Upper lobe of left lung (tissue), 6 donors: Measurements from ENCODE around the gene EFCAB9. TPM values are rescaled to one million over a fixed set of nuclear protein-coding genes. Genes with fewer than 3 reads are reported as not detected.

Experiments used
- ATAC-seq, 2 donors: fragments of 200-7000 bp; cut with Tn5 transposase; one replicate each; pipeline ENCODE4 v1.9.1; 2022; ENCODE audit warnings: mild to moderate bottlenecking in 2 of 2, moderate library complexity in 2 of 2; ENCODE audit not compliant: low FRiP score in 2 of 2
- DNase-seq, 2 donors: peaks; one replicate each; pipeline ENCODE4 v3.0.0-alpha.2; 2019 to 2020
- H3K27ac ChIP-seq, 4 donors: fragments of 200-600 bp; sonication (generic); one replicate each; pipeline ENCODE4 v1.5.1; 2016 to 2019
- H3K27me3 ChIP-seq, 4 donors: fragments of 200-600 bp; sonication (generic); one replicate each; pipeline ENCODE4 v1.5.1; 2017 to 2019
- H3K36me3 ChIP-seq, 4 donors: fragments of 200-600 bp; sonication (generic); one replicate each; pipeline ENCODE4 v1.5.1; 2016 to 2019
- H3K4me1 ChIP-seq, 4 donors: fragments of 200-600 bp; sonication (generic); one replicate each; pipeline ENCODE4 v1.5.1; 2018 to 2019
- H3K4me3 ChIP-seq, 4 donors: fragments of 200-600 bp; sonication (generic); one replicate each; pipeline ENCODE4 v1.5.1; 2017 to 2019; ENCODE audit warnings: mild to moderate bottlenecking in 2 of 4, moderate library complexity in 1 of 4
- H3K9me3 ChIP-seq, 4 donors: fragments of 200-600 bp; sonication (generic); one replicate each; pipeline ENCODE4 v1.5.1; 2018 to 2019
- EP300 ChIP-seq, 4 donors: sonication (generic); formaldehyde crosslinking; IDR thresholded peaks; one replicate each; pipeline ENCODE4 v1.5.1; 2017; ENCODE audit warnings: antibody characterized with exemption in 4 of 4, control low read depth in 2 of 4
- POLR2A ChIP-seq, 4 donors: fragments of 450-650 bp; IDR thresholded peaks; one replicate each; pipeline ENCODE4 v1.5.1; 2016 to 2017; ENCODE audit warnings: antibody characterized with exemption in 4 of 4, mild to moderate bottlenecking in 2 of 4
- POLR2AphosphoS5 ChIP-seq, 2 donors: sonication (generic); formaldehyde crosslinking; IDR thresholded peaks; one replicate each; pipeline ENCODE4 v1.5.1; 2017; ENCODE audit warnings: antibody characterized with exemption in 2 of 2
- WGBS, 2 donors: methylation state at CpG; one replicate each; pipeline ENCODE4 v1.1.5; 2017 to 2018; 5-methylcytosine and 5-hydroxymethylcytosine counted together
- small RNA-seq, 4 donors: library from RNA; depleted of rRNA; stranded (forward); fragments of <200 nt; gene quantifications; one replicate each; pipeline ENCODE3, GENCODE V24; 2016
- total RNA-seq, 6 donors: library from RNA; depleted of rRNA in 4 of 6; stranded (reverse); fragments of >200 nt in 4 of 6; gene quantifications; one replicate each; pipeline versions ENCODE4 v1.1.0 to v1.2.1, GENCODE V29; 2016 to 2021
- TF ChIP-seq, protein P1 (sequence below), 6 experiments: fragments of 450-650 bp in 4 of 6; fragments of 200-600 bp in 2 of 6; sonication (generic) in 2 of 6; IDR thresholded peaks; one replicate each; pipeline ENCODE4 v1.5.1; 2016 to 2019; ENCODE audit warnings: antibody characterized with exemption in 6 of 6
- donor health status: DM: no; HTN: no; CAD: no; lungs with moderate emphysema.
- donor health status: DM: no; HTN: yes; CAD: no; lungs with severe emphysema.

Gene EFCAB9
- total RNA-seq, 6 donors from 2014 or later: not detected

DNA sequence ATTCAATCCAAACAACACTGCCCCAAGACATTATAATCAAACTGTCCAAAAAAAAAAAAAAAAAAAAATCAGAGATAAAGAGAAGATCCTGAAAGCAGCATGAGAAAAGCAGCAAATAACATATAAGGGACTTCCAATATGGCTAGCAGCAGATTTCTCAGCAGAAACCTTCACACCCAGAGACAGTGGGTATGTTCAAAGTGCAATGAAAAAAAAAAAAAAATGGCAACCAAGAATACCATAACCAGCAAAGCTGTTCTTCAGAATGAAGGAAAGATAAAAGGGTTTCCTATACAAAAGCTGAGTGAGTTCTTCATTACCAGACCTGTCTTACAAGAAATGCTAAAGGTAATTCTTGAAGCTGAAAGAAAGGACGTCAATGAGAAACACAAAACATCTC, 57.4 kb downstream of the EFCAB9 start:
- Histone ChIP-seq H3K27ac (no peak overlapping the region), H3K4me3 (no peak overlapping the region), H3K9me3 (peaks cover 0 to 17% (median 8%) of the 10 kb centered on the region in 4 donors), H3K27me3 (no peaks in the 10 kb centered on the region), H3K36me3 (peaks cover 0 to 9% (median 7%) of the 10 kb centered on the region in 4 donors), H3K4me1 (peaks cover 0 to 9% (median 0%) of the 10 kb centered on the region in 4 donors)
- ATAC-seq (no peak), DNase-seq (no peak)
- WGBS, 2 donors: 95 to 96% methylated on average over 1 of the region's 1 CpG
- TF ChIP-seq, protein P1, sequence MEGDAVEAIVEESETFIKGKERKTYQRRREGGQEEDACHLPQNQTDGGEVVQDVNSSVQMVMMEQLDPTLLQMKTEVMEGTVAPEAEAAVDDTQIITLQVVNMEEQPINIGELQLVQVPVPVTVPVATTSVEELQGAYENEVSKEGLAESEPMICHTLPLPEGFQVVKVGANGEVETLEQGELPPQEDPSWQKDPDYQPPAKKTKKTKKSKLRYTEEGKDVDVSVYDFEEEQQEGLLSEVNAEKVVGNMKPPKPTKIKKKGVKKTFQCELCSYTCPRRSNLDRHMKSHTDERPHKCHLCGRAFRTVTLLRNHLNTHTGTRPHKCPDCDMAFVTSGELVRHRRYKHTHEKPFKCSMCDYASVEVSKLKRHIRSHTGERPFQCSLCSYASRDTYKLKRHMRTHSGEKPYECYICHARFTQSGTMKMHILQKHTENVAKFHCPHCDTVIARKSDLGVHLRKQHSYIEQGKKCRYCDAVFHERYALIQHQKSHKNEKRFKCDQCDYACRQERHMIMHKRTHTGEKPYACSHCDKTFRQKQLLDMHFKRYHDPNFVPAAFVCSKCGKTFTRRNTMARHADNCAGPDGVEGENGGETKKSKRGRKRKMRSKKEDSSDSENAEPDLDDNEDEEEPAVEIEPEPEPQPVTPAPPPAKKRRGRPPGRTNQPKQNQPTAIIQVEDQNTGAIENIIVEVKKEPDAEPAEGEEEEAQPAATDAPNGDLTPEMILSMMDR (IDR thresholded peaks at IDR 0.05): no peak
- TF ChIP-seq EP300 (IDR thresholded peaks at IDR 0.05) (no peak), POLR2A (IDR thresholded peaks at IDR 0.05) (no peak), POLR2AphosphoS5 (IDR thresholded peaks at IDR 0.05) (no peak)

- Histone ChIP-seq H3K36me3 (peaks cover 0 to 9% (median 7%) of the 10 kb centered on the region in 4 donors), H3K27ac (no peak overlapping the region), H3K4me1 (peaks cover 0 to 9% (median 0%) of the 10 kb centered on the region in 4 donors), H3K4me3 (no peak overlapping the region), H3K9me3 (peaks cover 0 to 17% (median 8%) of the 10 kb centered on the region in 4 donors), H3K27me3 (no peaks in the 10 kb centered on the region)
- ATAC-seq (no peak), DNase-seq (no peak)
- WGBS, 2 donors: 67 to 78% methylated on average over 2 of the region's 2 CpGs
- TF ChIP-seq, protein P1 (IDR thresholded peaks at IDR 0.05): no peak
- TF ChIP-seq POLR2AphosphoS5 (IDR thresholded peaks at IDR 0.05) (no peak), EP300 (IDR thresholded peaks at IDR 0.05) (no peak), POLR2A (IDR thresholded peaks at IDR 0.05) (no peak)
Observed at GRCh38 chr5:172252501-172252900, 58.5 kb downstream of the EFCAB9 start.

Small RNAs within 50 kb of the gene (small RNA-seq; reads per million reads assigned to genes)
- 0 reads per million in 4 donors for gene RF00191

Other genes starting within 250 kb of the EFCAB9 start
- 10 to 100 TPM; 37.2 to 80.0 (median 48.9) TPM for gene FBXW11, start 187.5 kb upstream of the EFCAB9 start, total RNA-seq
- 100 to 1,000 TPM in 2 of 6 donors, 10 to 100 TPM in 4; 50.6 to 170 (median 60.5) TPM for gene STK10, start 5.9 kb upstream of the EFCAB9 start, total RNA-seq
- gene UBTD2, start 89.6 kb downstream of the EFCAB9 start, total RNA-seq: 10 to 100 TPM in 5 of 6 donors, 1 to 10 TPM in 1; 9.4 to 22.3 (median 15.8) TPM